Measurements from ENCODE around the gene PRSS21.

PRSS21 gene

GRCh38 chr16:2856061-2856670, 39.1 kb downstream of the PRSS21 start:
- Histone ChIP-seq H3K9me3 (ENCODE audit: control insufficient read depth, low read length) (no peaks in the 10 kb centered on the region), H3K36me3 (ENCODE audit: control insufficient read depth, insufficient read depth, low read length) (no peaks in the 10 kb centered on the region), H3K4me3 (ENCODE audit: insufficient read depth, low read depth, low read length, poor library complexity, severe bottlenecking) (no peak overlapping the region), H3K4me1 (ENCODE audit: control insufficient read depth, insufficient read depth, low read length, poor library complexity, severe bottlenecking) (peaks cover 13% of the 10 kb centered on the region), H3K27ac (ENCODE audit: insufficient read depth, low read length, poor library complexity, severe bottlenecking) (no peak overlapping the region), H3K27me3 (replicated peaks; ENCODE audit: control insufficient read depth, insufficient read depth, low read length, poor library complexity, severe bottlenecking) (no peaks in the 10 kb centered on the region)
- DNase-seq, result peak in 1 of 3 donors; percentile 23

- no peaks in the 10 kb centered on the region for H3K36me3 ChIP-seq (ENCODE audit: control insufficient read depth, insufficient read depth, low read length)
- no peak for DNase-seq
- H3K9me3 ChIP-seq (ENCODE audit: control insufficient read depth, low read length), result no peaks in the 10 kb centered on the region
- H3K27me3 ChIP-seq (replicated peaks; ENCODE audit: control insufficient read depth, insufficient read depth, low read length, poor library complexity, severe bottlenecking), result no peaks in the 10 kb centered on the region
- H3K4me1 ChIP-seq (ENCODE audit: control insufficient read depth, insufficient read depth, low read length, poor library complexity, severe bottlenecking), result peaks cover 13% of the 10 kb centered on the region
- H3K4me3 ChIP-seq (ENCODE audit: insufficient read depth, low read depth, low read length, poor library complexity, severe bottlenecking), result no peak overlapping the region
- H3K27ac ChIP-seq (ENCODE audit: insufficient read depth, low read length, poor library complexity, severe bottlenecking), result no peak overlapping the region
Observed at GRCh38 chr16:2856686-2857450, 39.8 kb downstream of the PRSS21 start.

GRCh38 chr16:2857451-2858244, 40.6 kb downstream of the PRSS21 start, which contains the start of gene PRSS22:
PRSS22 (minus strand) TSS chr16:2858170; CDS start chr16:2858104, 66 bp downstream.
- Histone ChIP-seq H3K27me3 (replicated peaks; ENCODE audit: control insufficient read depth, insufficient read depth, low read length, poor library complexity, severe bottlenecking) (no peaks in the 10 kb centered on the region), H3K9me3 (ENCODE audit: control insufficient read depth, low read length) (no peaks in the 10 kb centered on the region), H3K27ac (ENCODE audit: insufficient read depth, low read length, poor library complexity, severe bottlenecking) (peak within 1 kb of the TSS; percentile 8), H3K4me1 (ENCODE audit: control insufficient read depth, insufficient read depth, low read length, poor library complexity, severe bottlenecking) (peaks cover 13% of the 10 kb centered on the region), H3K4me3 (ENCODE audit: insufficient read depth, low read depth, low read length, poor library complexity, severe bottlenecking) (peak within 1 kb of the TSS; percentile 50), H3K36me3 (ENCODE audit: control insufficient read depth, insufficient read depth, low read length) (no peaks in the 10 kb centered on the region)
- no peak for DNase-seq

- Histone ChIP-seq H3K4me1 (ENCODE audit: control insufficient read depth, insufficient read depth, low read length, poor library complexity, severe bottlenecking) (peaks cover 13% of the 10 kb centered on the region), H3K27ac (ENCODE audit: insufficient read depth, low read length, poor library complexity, severe bottlenecking) (no peak overlapping the region), H3K9me3 (ENCODE audit: control insufficient read depth, low read length) (no peaks in the 10 kb centered on the region), H3K36me3 (ENCODE audit: control insufficient read depth, insufficient read depth, low read length) (no peaks in the 10 kb centered on the region), H3K27me3 (replicated peaks; ENCODE audit: control insufficient read depth, insufficient read depth, low read length, poor library complexity, severe bottlenecking) (no peaks in the 10 kb centered on the region), H3K4me3 (ENCODE audit: insufficient read depth, low read depth, low read length, poor library complexity, severe bottlenecking) (peak overlapping the region; percentile 50)
- DNase-seq, result no peak
Observed at GRCh38 chr16:2858245-2859025, 41.4 kb downstream of the PRSS21 start.

- H3K4me3 ChIP-seq (ENCODE audit: insufficient read depth, low read depth, low read length, poor library complexity, severe bottlenecking), result no peak overlapping the region
- no peak for DNase-seq
- H3K36me3 ChIP-seq (ENCODE audit: control insufficient read depth, insufficient read depth, low read length), result no peaks in the 10 kb centered on the region
- no peaks in the 10 kb centered on the region for H3K9me3 ChIP-seq (ENCODE audit: control insufficient read depth, low read length)
- no peak overlapping the region for H3K27ac ChIP-seq (ENCODE audit: insufficient read depth, low read length, poor library complexity, severe bottlenecking)
- peaks cover 13% of the 10 kb centered on the region for H3K4me1 ChIP-seq (ENCODE audit: control insufficient read depth, insufficient read depth, low read length, poor library complexity, severe bottlenecking)
- no peaks in the 10 kb centered on the region for H3K27me3 ChIP-seq (replicated peaks; ENCODE audit: control insufficient read depth, insufficient read depth, low read length, poor library complexity, severe bottlenecking)
Observed at GRCh38 chr16:2859686-2860265, 42.7 kb downstream of the PRSS21 start.

- Histone ChIP-seq H3K4me1 (ENCODE audit: control insufficient read depth, insufficient read depth, low read length, poor library complexity, severe bottlenecking) (peaks cover 13% of the 10 kb centered on the region), H3K36me3 (ENCODE audit: control insufficient read depth, insufficient read depth, low read length) (no peaks in the 10 kb centered on the region), H3K27me3 (replicated peaks; ENCODE audit: control insufficient read depth, insufficient read depth, low read length, poor library complexity, severe bottlenecking) (no peaks in the 10 kb centered on the region), H3K4me3 (ENCODE audit: insufficient read depth, low read depth, low read length, poor library complexity, severe bottlenecking) (no peak overlapping the region), H3K9me3 (ENCODE audit: control insufficient read depth, low read length) (no peaks in the 10 kb centered on the region), H3K27ac (ENCODE audit: insufficient read depth, low read length, poor library complexity, severe bottlenecking) (no peak overlapping the region)
- no peak for DNase-seq
Observed at GRCh38 chr16:2860826-2861567, 44.0 kb downstream of the PRSS21 start.

- Histone ChIP-seq H3K27ac (ENCODE audit: insufficient read depth, low read length, poor library complexity, severe bottlenecking) (no peak overlapping the region), H3K4me3 (ENCODE audit: insufficient read depth, low read depth, low read length, poor library complexity, severe bottlenecking) (no peak overlapping the region), H3K36me3 (ENCODE audit: control insufficient read depth, insufficient read depth, low read length) (no peaks in the 10 kb centered on the region), H3K27me3 (replicated peaks; ENCODE audit: control insufficient read depth, insufficient read depth, low read length, poor library complexity, severe bottlenecking) (no peaks in the 10 kb centered on the region), H3K4me1 (ENCODE audit: control insufficient read depth, insufficient read depth, low read length, poor library complexity, severe bottlenecking) (peaks cover 13% of the 10 kb centered on the region), H3K9me3 (ENCODE audit: control insufficient read depth, low read length) (no peaks in the 10 kb centered on the region)
- no peak for DNase-seq
Observed at GRCh38 chr16:2865651-2866050, 48.6 kb downstream of the PRSS21 start.

- no peaks in the 10 kb centered on the region for H3K36me3 ChIP-seq (ENCODE audit: control insufficient read depth, insufficient read depth, low read length)
- no peak overlapping the region for H3K4me3 ChIP-seq (ENCODE audit: insufficient read depth, low read depth, low read length, poor library complexity, severe bottlenecking)
- H3K9me3 ChIP-seq (ENCODE audit: control insufficient read depth, low read length), result no peaks in the 10 kb centered on the region
- no peak overlapping the region for H3K27ac ChIP-seq (ENCODE audit: insufficient read depth, low read length, poor library complexity, severe bottlenecking)
- no peak for DNase-seq
- no peaks in the 10 kb centered on the region for H3K27me3 ChIP-seq (replicated peaks; ENCODE audit: control insufficient read depth, insufficient read depth, low read length, poor library complexity, severe bottlenecking)
- peaks cover 13% of the 10 kb centered on the region for H3K4me1 ChIP-seq (ENCODE audit: control insufficient read depth, insufficient read depth, low read length, poor library complexity, severe bottlenecking)
Observed at GRCh38 chr16:2866431-2866830, 49.4 kb downstream of the PRSS21 start.

GRCh38 chr16:2867661-2867986, 50.6 kb downstream of the PRSS21 start:
- H3K36me3 ChIP-seq (ENCODE audit: control insufficient read depth, insufficient read depth, low read length), result no peaks in the 10 kb centered on the region

More at GRCh38 chr16:2867661-2867986, 50.6 kb downstream of the PRSS21 start:
- no peaks in the 10 kb centered on the region for H3K9me3 ChIP-seq (ENCODE audit: control insufficient read depth, low read length)
- no peak for DNase-seq
- peak overlapping the region; percentile 80 for H3K27ac ChIP-seq (ENCODE audit: insufficient read depth, low read length, poor library complexity, severe bottlenecking)
- H3K4me3 ChIP-seq (ENCODE audit: insufficient read depth, low read depth, low read length, poor library complexity, severe bottlenecking), result peak overlapping the region; percentile 72
- peaks cover 13% of the 10 kb centered on the region for H3K4me1 ChIP-seq (ENCODE audit: control insufficient read depth, insufficient read depth, low read length, poor library complexity, severe bottlenecking)
- H3K27me3 ChIP-seq (replicated peaks; ENCODE audit: control insufficient read depth, insufficient read depth, low read length, poor library complexity, severe bottlenecking), result no peaks in the 10 kb centered on the region
